Naive thymus-derived CD4-positive, alpha-beta T cell (primary cell): ENCODE measurements around the gene FCHSD1. TPM values are rescaled to one million over a fixed set of nuclear protein-coding genes. Genes with fewer than 3 reads are reported as not detected.

Source experiments
- ATAC-seq: fragments of 150-1000 bp; cut with Tn5 transposase; 2 replicates; pipeline ENCODE4 v1.10.0; 2021; ENCODE audit warnings: mild to moderate bottlenecking, moderate library complexity
- CTCF ChIA-PET: fragments of 350-600 bp; sonication (Branson Sonifier 250); formaldehyde crosslinking; loops from one replicate; lab custom pipeline; 2021; ENCODE audit warnings: antibody characterized with exemption; lab: Charles Lee
- POLR2A ChIA-PET: fragments of 350-600 bp; sonication (Branson Sonifier 250); formaldehyde crosslinking; loops from one replicate; lab custom pipeline; 2021; ENCODE audit warnings: antibody characterized with exemption, inconsistent platforms; lab: Charles Lee
- DNase-seq, 9 donors: peaks; one replicate each; pipeline versions ENCODE4 v3.0.0 to v3.0.0-alpha.2; 2020 to 2022; ENCODE audit warnings: mixed read lengths in 1 of 9
- H3K27ac ChIP-seq: one replicate; pipeline ENCODE4 v1.7.0; 2013; ENCODE audit warnings: mild to moderate bottlenecking, low read depth, low read length, moderate library complexity
- H3K27me3 ChIP-seq, 2 donors: one replicate each; pipeline ENCODE4 v1.7.0; 2013; ENCODE audit warnings: low read length in 2 of 2, mild to moderate bottlenecking in 2 of 2, moderate library complexity in 2 of 2; ENCODE audit not compliant: control insufficient read depth in 2 of 2, insufficient read depth in 2 of 2
- H3K36me3 ChIP-seq, 3 experiments: 1 replicate in 2 of 3; 2 replicates in 1 of 3; pipeline ENCODE4 v1.7.0; 2013; ENCODE audit warnings: low read length in 3 of 3, mild to moderate bottlenecking in 3 of 3, moderate library complexity in 1 of 3; ENCODE audit not compliant: insufficient read depth in 3 of 3, control insufficient read depth in 2 of 3
- H3K4me1 ChIP-seq, 2 donors: one replicate each; pipeline ENCODE4 v1.7.0; 2013; ENCODE audit warnings: low read length in 2 of 2, mild to moderate bottlenecking in 2 of 2, moderate library complexity in 1 of 2; ENCODE audit not compliant: control insufficient read depth in 2 of 2, insufficient read depth in 2 of 2
- H3K4me3 ChIP-seq: 2 replicates; pipeline ENCODE4 v1.7.0; 2013; ENCODE audit warnings: mild to moderate bottlenecking, low read length
- H3K9me3 ChIP-seq, 3 experiments: 1 replicate in 2 of 3; 2 replicates in 1 of 3; pipeline ENCODE4 v1.7.0; 2013; ENCODE audit warnings: low read length in 3 of 3; ENCODE audit not compliant: control insufficient read depth in 2 of 3
- H3K27ac Mint-ChIP-seq, 9 donors: one replicate each; pipeline ENCODE4 v1.8.0; 2020 to 2022; ENCODE audit warnings: mixed read lengths in 9 of 9, mild to moderate bottlenecking in 8 of 9, moderate library complexity in 5 of 9, inconsistent platforms in 2 of 9
- H3K27me3 Mint-ChIP-seq, 5 donors: one replicate each; pipeline ENCODE4 v1.8.0; 2021 to 2022; ENCODE audit warnings: mixed read lengths in 5 of 5, mild to moderate bottlenecking in 1 of 5
- H3K36me3 Mint-ChIP-seq, 5 donors: one replicate each; pipeline ENCODE4 v1.8.0; 2020 to 2022; ENCODE audit warnings: mixed read lengths in 5 of 5, mild to moderate bottlenecking in 3 of 5, inconsistent platforms in 1 of 5
- H3K4me1 Mint-ChIP-seq, 7 donors: one replicate each; pipeline ENCODE4 v1.8.0; 2020 to 2022; ENCODE audit warnings: mixed read lengths in 7 of 7, mild to moderate bottlenecking in 3 of 7, inconsistent platforms in 1 of 7
- H3K4me3 Mint-ChIP-seq, 10 donors: one replicate each; pipeline ENCODE4 v1.8.0; 2020 to 2022; ENCODE audit warnings: mild to moderate bottlenecking in 10 of 10, mixed read lengths in 10 of 10, moderate library complexity in 6 of 10, inconsistent platforms in 2 of 10
- H3K9me3 Mint-ChIP-seq, 11 donors: one replicate each; pipeline ENCODE4 v1.8.0; 2020 to 2022; ENCODE audit warnings: mixed read lengths in 11 of 11, mild to moderate bottlenecking in 4 of 11, inconsistent platforms in 1 of 11, moderate library complexity in 1 of 11
- intact Hi-C, 2 donors: fragments of 100-400 bp; cut with micrococcal nuclease; formaldehyde crosslinking; loops; one replicate each; pipeline ENCODE4 v1.15.1; 2023
- polyA plus RNA-seq, 2 donors: library from polyadenylated mRNA; unstranded; fragments of 300-500 nt; fragmentation: Illumina TruSeq; gene quantifications; one replicate each; pipeline ENCODE4 v1.2.3, GENCODE V29; 2021
- total RNA-seq, 6 experiments: library from RNA in 5 of 6; stranded (reverse) in 5 of 6; gene quantifications; 1 replicate in 5 of 6; 2 replicates in 1 of 6; pipeline ENCODE4 v1.2.3 and lab custom pipeline; 2021 to 2026

The FCHSD1 gene
- total and polyA plus RNA-seq, 7 experiments from 2014 or later, result 4.9 to 96.1 (median 73.0) TPM

GRCh38 chr5:141651728-141652105 lies 499 bp upstream of the FCHSD1 start:
- peaks cover 15 to 19% of the 10 kb centered on the region in 2 donors for H3K4me1 ChIP-seq
- no peaks in the 10 kb centered on the region for H3K27me3 ChIP-seq
- peak overlapping the region; percentile 75 for H3K27ac ChIP-seq
- peaks cover 25 to 49% (median 35%) of the 10 kb centered on the region in 7 donors for H3K4me1 Mint-ChIP-seq
- ChIA-PET CTCF (interaction anchor here (0.9 to 1.9 kb wide), 6 partner anchors 13 to 313 kb away, joined by 3 to 7 read pairs (median 4); partner anchors contain the start of gene DIAPH1), POLR2A (interaction anchor here (0.9 to 1.8 kb wide), 9 partner anchors 8 to 318 kb away, joined by 3 to 36 read pairs (median 4); partner anchors contain the start of genes DELE1, DIAPH1, HDAC3 and RELL2)
- DNase-seq (no peak), ATAC-seq (no peak)
- intact Hi-C loops, result loop anchor here (1.0 to 5.0 kb wide), 6 partner anchors 13 to 272 kb away; partner anchors contain the start of genes DELE1 (in 2 of the 2), HDAC3 (in 1 of the 2) and RELL2 (in 1 of the 2)
- peak overlapping the region; percentile 60 to 97 (median 90) for H3K4me3 Mint-ChIP-seq
- no peaks in the 10 kb centered on the region for H3K9me3 ChIP-seq
- H3K27ac Mint-ChIP-seq, result peak overlapping the region; percentile 56 to 92 (median 86)
- H3K27me3 Mint-ChIP-seq, result peaks cover 0 to 7% (median 0%) of the 10 kb centered on the region in 5 donors
- H3K9me3 Mint-ChIP-seq, result peaks cover 0 to 2% (median 0%) of the 10 kb centered on the region in 11 donors
- peaks cover 0 to 8% (median 2%) of the 10 kb centered on the region in 5 donors for H3K36me3 Mint-ChIP-seq
- peak overlapping the region; percentile 62 for H3K4me3 ChIP-seq
- H3K36me3 ChIP-seq, result peaks cover 0 to 10% (median 8%) of the 10 kb centered on the region in 3 experiments

DNA sequence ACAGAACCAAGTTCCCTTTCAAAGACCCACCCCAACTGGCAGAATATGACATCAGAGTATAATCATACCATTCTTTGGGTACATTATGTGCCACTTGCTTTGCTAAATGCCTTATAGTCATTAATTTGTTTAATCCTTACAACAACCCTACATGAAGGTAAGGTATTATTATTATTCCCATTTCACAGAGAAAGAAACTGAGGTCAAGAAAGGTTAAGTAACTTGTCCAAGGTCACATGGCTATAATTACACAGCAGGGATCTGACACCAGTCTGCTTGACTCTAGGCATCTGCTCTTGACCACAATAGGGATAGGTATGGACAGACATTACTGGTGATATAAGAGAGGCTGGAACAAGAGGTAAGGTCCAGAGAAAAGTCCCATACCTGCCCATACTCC lies 1.2 kb downstream of the FCHSD1 start:
- peak overlapping the region; percentile 62 for H3K4me3 ChIP-seq
- Mint-ChIP-seq H3K4me1 (peaks cover 27 to 51% (median 42%) of the 10 kb centered on the region in 7 donors), H3K4me3 (peak overlapping the region; percentile 52 to 97 (median 78)), H3K9me3 (peaks cover 0 to 2% (median 0%) of the 10 kb centered on the region in 11 donors), H3K36me3 (peaks cover 0 to 12% (median 4%) of the 10 kb centered on the region in 5 donors), H3K27ac (peak overlapping the region; percentile 56 to 95 (median 86)), H3K27me3 (no peaks in the 10 kb centered on the region)
- no peak for DNase-seq
- peaks cover 15 to 19% of the 10 kb centered on the region in 2 donors for H3K4me1 ChIP-seq
- CTCF ChIA-PET, result interaction anchor here (1.0 kb wide), 1 partner anchor 31 kb away, joined by 3 read pairs; the partner anchor contains the start of gene DIAPH1
- H3K36me3 ChIP-seq, result peaks cover 0 to 27% (median 17%) of the 10 kb centered on the region in 3 experiments
- no peaks in the 10 kb centered on the region for H3K27me3 ChIP-seq
- intact Hi-C loops, result loop anchor here in 1 of 2 donors (5.0 kb wide), 2 partner anchors 42 to 43 kb away; no protein-coding TSS in a partner anchor
- no peaks in the 10 kb centered on the region for H3K9me3 ChIP-seq
- POLR2A ChIA-PET, result interaction anchor here (1.1 to 1.2 kb wide), 2 partner anchors 13 to 57 kb away, joined by 3 to 6 read pairs; partner anchors contain the start of genes HDAC3 and RELL2
- ATAC-seq, result no peak
- peak overlapping the region; percentile 75 for H3K27ac ChIP-seq

DNA sequence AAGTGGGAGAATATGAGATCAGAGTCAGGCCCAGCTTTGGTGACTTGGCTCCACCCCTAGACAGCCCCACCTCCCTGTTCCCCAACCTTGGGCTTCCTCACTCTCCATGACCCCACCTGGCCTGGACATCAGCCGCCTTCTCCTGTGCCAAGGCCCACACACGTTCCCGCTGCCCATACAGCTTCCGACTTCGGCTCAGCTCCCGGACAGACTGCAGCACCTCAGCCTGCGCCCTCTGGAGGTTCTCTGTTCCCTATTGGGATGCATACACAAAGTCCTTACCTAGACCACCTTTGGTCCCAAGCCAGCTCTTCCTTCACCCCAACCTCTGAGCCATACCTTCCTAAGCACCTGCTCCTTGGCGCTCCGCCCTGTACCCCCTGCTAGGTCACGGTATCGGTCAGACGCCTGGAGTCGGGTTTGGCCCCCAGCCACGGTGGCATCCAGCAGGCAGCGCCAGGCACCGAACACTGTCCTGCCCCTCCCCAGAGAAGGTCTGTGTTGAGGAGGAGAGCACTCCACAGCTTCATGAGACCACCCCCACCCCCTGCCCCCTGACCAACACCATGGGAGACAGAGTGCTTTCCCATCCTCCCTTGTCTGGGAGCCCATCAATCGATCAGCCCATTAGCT lies 2.0 kb downstream of the FCHSD1 start:
- Mint-ChIP-seq H3K4me1 (peaks cover 27 to 51% (median 44%) of the 10 kb centered on the region in 7 donors), H3K9me3 (peaks cover 0 to 2% (median 0%) of the 10 kb centered on the region in 11 donors), H3K4me3 (peak overlapping the region in 3 of 10 donors; percentile 53 to 81 (median 60)), H3K36me3 (peaks cover 0 to 12% (median 6%) of the 10 kb centered on the region in 5 donors), H3K27ac (peak overlapping the region in 7 of 9 donors; percentile 28 to 87 (median 81)), H3K27me3 (no peaks in the 10 kb centered on the region)
- peaks cover 15 to 19% of the 10 kb centered on the region in 2 donors for H3K4me1 ChIP-seq
- no peak for ATAC-seq
- H3K27me3 ChIP-seq, result no peaks in the 10 kb centered on the region
- POLR2A ChIA-PET, result interaction anchor here (1.1 kb wide), 1 partner anchor 12 kb away, joined by 6 read pairs; the partner anchor contains the start of genes HDAC3 and RELL2
- H3K9me3 ChIP-seq, result no peaks in the 10 kb centered on the region
- H3K27ac ChIP-seq, result no peak overlapping the region
- DNase-seq, result no peak
- CTCF ChIA-PET, result interaction anchor here (1.0 to 1.1 kb wide), 2 partner anchors 30 to 43 kb away, joined by 3 to 4 read pairs; partner anchors contain the start of gene DIAPH1
- intact Hi-C loops, result no loop called here
- H3K4me3 ChIP-seq, result no peak overlapping the region
- H3K36me3 ChIP-seq, result peaks cover 0 to 35% (median 17%) of the 10 kb centered on the region in 3 experiments

DNA sequence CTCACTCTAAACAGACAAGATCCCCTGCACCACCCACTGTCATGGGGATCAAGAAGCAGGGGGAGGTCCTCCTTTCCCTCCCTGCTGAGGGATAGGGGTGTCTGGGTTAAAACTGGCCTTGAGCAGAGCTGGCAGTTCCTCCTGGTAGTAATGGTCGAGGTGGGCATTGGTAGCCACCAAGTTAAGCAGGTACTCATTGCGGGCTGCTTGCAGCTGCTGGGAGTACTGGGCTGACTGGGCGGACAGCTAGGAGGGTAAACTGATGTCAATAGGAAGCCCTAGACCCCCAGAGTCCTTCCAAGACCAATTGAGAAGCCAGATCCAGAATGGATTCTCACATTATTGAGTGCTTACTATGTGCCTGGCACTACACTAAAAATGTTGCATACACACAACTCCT lies 3.4 kb downstream of the FCHSD1 start:
- Mint-ChIP-seq H3K9me3 (peaks cover 0 to 2% (median 0%) of the 10 kb centered on the region in 11 donors), H3K27ac (peak overlapping the region in 4 of 9 donors; percentile 4 to 69 (median 45)), H3K27me3 (no peaks in the 10 kb centered on the region), H3K4me1 (peaks cover 27 to 44% (median 42%) of the 10 kb centered on the region in 7 donors), H3K36me3 (peaks cover 0 to 12% (median 7%) of the 10 kb centered on the region in 5 donors), H3K4me3 (no peak overlapping the region)
- Histone ChIP-seq H3K9me3 (no peaks in the 10 kb centered on the region), H3K4me3 (no peak overlapping the region), H3K27me3 (no peaks in the 10 kb centered on the region), H3K36me3 (peaks cover 0 to 47% (median 17%) of the 10 kb centered on the region in 3 experiments), H3K27ac (no peak overlapping the region), H3K4me1 (peaks cover 15 to 19% of the 10 kb centered on the region in 2 donors)
- ATAC-seq (no peak), DNase-seq (no peak)
- intact Hi-C loops, result no loop called here
- ChIA-PET CTCF (interaction anchor here (1.1 to 1.6 kb wide), 2 partner anchors 11 to 44 kb away, joined by 4 to 5 read pairs; partner anchors contain the start of genes HDAC3 and RELL2), POLR2A (interaction anchor here (3.3 kb wide), 1 partner anchor 11 kb away, joined by 24 read pairs; the partner anchor contains the start of genes HDAC3 and RELL2)

DNA sequence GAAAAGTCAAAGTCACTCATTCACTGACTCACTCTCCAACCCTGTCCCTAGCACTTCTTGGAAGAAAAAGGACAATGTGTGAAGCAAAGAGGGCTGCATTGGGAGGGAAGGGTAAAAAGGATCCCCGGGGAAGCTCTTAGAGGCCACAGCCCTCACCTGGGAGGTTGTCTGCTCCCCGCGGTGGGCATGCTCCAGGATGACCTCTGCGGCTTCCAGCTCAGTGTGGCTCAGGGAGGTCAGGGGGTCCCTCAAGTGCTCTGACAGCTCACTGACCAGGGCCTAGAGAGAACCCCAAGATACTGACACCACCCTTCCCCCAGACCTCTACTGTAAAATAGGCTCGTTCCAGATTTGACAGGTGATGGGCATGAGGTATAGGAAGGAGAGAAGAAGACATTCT lies 4.0 kb downstream of the FCHSD1 start:
- intact Hi-C loops, result no loop called here
- Mint-ChIP-seq H3K9me3 (peaks cover 0 to 2% (median 0%) of the 10 kb centered on the region in 11 donors), H3K4me1 (peaks cover 21 to 40% (median 36%) of the 10 kb centered on the region in 7 donors), H3K27ac (peak overlapping the region in 2 of 9 donors; percentile 1 to 42), H3K27me3 (no peaks in the 10 kb centered on the region), H3K4me3 (no peak overlapping the region), H3K36me3 (peaks cover 0 to 12% (median 7%) of the 10 kb centered on the region in 5 donors)
- ChIA-PET CTCF (interaction anchor here (1.6 kb wide), 1 partner anchor 10 kb away, joined by 5 read pairs; the partner anchor contains the start of genes HDAC3 and RELL2), POLR2A (interaction anchor here (3.3 kb wide), 1 partner anchor 10 kb away, joined by 24 read pairs; the partner anchor contains the start of genes HDAC3 and RELL2)
- peaks cover 14 to 17% of the 10 kb centered on the region in 2 donors for H3K4me1 ChIP-seq
- H3K36me3 ChIP-seq, result peaks cover 0 to 47% (median 17%) of the 10 kb centered on the region in 3 experiments
- DNase-seq (no peak), ATAC-seq (no peak)
- no peaks in the 10 kb centered on the region for H3K9me3 ChIP-seq
- no peak overlapping the region for H3K27ac ChIP-seq
- no peaks in the 10 kb centered on the region for H3K27me3 ChIP-seq
- no peak overlapping the region for H3K4me3 ChIP-seq

DNA sequence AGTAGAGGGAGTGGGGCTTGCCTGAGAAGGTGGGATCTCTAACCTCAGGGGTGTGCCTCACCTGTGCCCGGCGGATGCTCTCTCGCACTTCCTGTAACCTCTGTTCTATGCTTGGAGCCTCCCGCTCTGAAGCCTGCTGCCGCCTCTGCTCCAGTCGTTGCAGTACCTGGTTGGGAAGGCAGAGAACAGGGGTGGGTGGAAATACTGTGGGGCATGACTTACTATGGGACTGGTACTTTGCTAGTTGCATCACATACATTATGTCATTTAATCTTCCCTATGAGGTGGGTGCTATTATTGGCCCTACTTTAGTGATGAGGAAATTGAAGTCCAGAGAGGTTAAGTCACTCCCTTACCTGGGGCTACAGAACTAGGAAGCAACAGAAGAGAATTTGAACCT lies 5.2 kb downstream of the FCHSD1 start:
- Mint-ChIP-seq H3K4me1 (peaks cover 15 to 47% (median 25%) of the 10 kb centered on the region in 7 donors), H3K27ac (peak overlapping the region in 4 of 9 donors; percentile 8 to 57 (median 40)), H3K36me3 (peaks cover 0 to 13% (median 9%) of the 10 kb centered on the region in 5 donors), H3K9me3 (peaks cover 0 to 2% (median 0%) of the 10 kb centered on the region in 11 donors), H3K4me3 (no peak overlapping the region), H3K27me3 (no peaks in the 10 kb centered on the region)
- Histone ChIP-seq H3K4me3 (no peak overlapping the region), H3K4me1 (peaks cover 7 to 9% of the 10 kb centered on the region in 2 donors), H3K27me3 (no peaks in the 10 kb centered on the region), H3K36me3 (peaks cover 0 to 57% (median 17%) of the 10 kb centered on the region in 3 experiments), H3K9me3 (no peaks in the 10 kb centered on the region), H3K27ac (no peak overlapping the region)
- intact Hi-C loops, result no loop called here
- ChIA-PET POLR2A (interaction anchor here (3.3 kb wide), 1 partner anchor 9 kb away, joined by 24 read pairs; the partner anchor contains the start of genes HDAC3 and RELL2), CTCF (interaction anchor here (0.6 to 0.7 kb wide), 2 partner anchors 9 to 13 kb away, joined by 3 to 4 read pairs; partner anchors contain the start of genes HDAC3 and RELL2)
- ATAC-seq, result no peak
- no peak for DNase-seq
